Lung (tissue), 12 donors: ENCODE results near the gene STMN1. TPM values are rescaled to one million over a fixed set of nuclear protein-coding genes. Genes with fewer than 3 reads are reported as not detected.

ENCODE experiments used
- ATAC-seq: fragments of 200-7000 bp; cut with Tn5 transposase; one replicate; pipeline ENCODE4 v1.9.1; 2020; ENCODE audit warnings: moderate number of reproducible peaks; ENCODE audit not compliant: insufficient read depth, low FRiP score
- DNase-seq, 3 donors: peaks; one replicate each; pipeline ENCODE4 v3.0.0-alpha.2; 2013 to 2017
- H3K27ac ChIP-seq, 2 donors: one replicate each; pipeline ENCODE4 v1.5.1; 2013; ENCODE audit warnings: mild to moderate bottlenecking in 2 of 2, moderate library complexity in 2 of 2, control low read depth in 1 of 2, inconsistent platforms in 1 of 2, low read depth in 1 of 2, low read length in 1 of 2
- H3K27me3 ChIP-seq, 3 donors: one replicate each; pipeline ENCODE4 v1.5.1; 2013; ENCODE audit warnings: low read length in 2 of 3; ENCODE audit not compliant: control insufficient read depth in 3 of 3, insufficient read depth in 3 of 3
- H3K36me3 ChIP-seq, 4 donors: one replicate each; pipeline ENCODE4 v1.5.1; 2013; ENCODE audit warnings: low read length in 4 of 4, mild to moderate bottlenecking in 1 of 4, moderate library complexity in 1 of 4; ENCODE audit not compliant: control insufficient read depth in 4 of 4, insufficient read depth in 4 of 4
- H3K4me1 ChIP-seq, 5 donors: one replicate each; pipeline ENCODE4 v1.5.1; 2013; ENCODE audit warnings: low read length in 5 of 5, mild to moderate bottlenecking in 2 of 5, moderate library complexity in 1 of 5; ENCODE audit not compliant: control insufficient read depth in 5 of 5, insufficient read depth in 5 of 5
- H3K4me3 ChIP-seq: one replicate; pipeline ENCODE4 v1.5.1; 2013; ENCODE audit warnings: mild to moderate bottlenecking, control low read depth, moderate library complexity
- H3K9ac ChIP-seq, 2 donors: one replicate each; pipeline ENCODE4 v1.5.1; 2013; ENCODE audit warnings: low read length in 2 of 2, control low read depth in 1 of 2; ENCODE audit not compliant: insufficient read depth in 1 of 2
- H3K9me3 ChIP-seq, 4 donors: one replicate each; pipeline ENCODE4 v1.5.1; 2013; ENCODE audit warnings: low read length in 3 of 4, mild to moderate bottlenecking in 1 of 4, moderate library complexity in 1 of 4; ENCODE audit not compliant: control insufficient read depth in 4 of 4, insufficient read depth in 3 of 4
- WGBS, 2 donors: extraction: QIAGEN DNeasy Blood & Tissue Kit; methylation state at CpG; one replicate each; pipeline ENCODE4 v1.1.7; 2013; 5-methylcytosine and 5-hydroxymethylcytosine counted together
- polyA plus RNA-seq, 2 donors: library from polyadenylated mRNA; stranded (reverse); fragments of 200-250 nt; gene quantifications; one replicate each; pipeline ENCODE4 v1.2.1, GENCODE V29; 2013
- total RNA-seq, 2 donors: library from RNA; depleted of rRNA in 1 of 2; stranded (reverse); fragments of >200 nt in 1 of 2; gene quantifications; one replicate each; pipeline ENCODE4 v1.2.1, GENCODE V29; 2014 to 2021
- TF ChIP-seq, protein P1 (sequence below): IDR thresholded peaks from 2 replicates; pipeline ENCODE4 v1.5.1; 2012; ENCODE audit warnings: mild to moderate bottlenecking; ENCODE audit errors: control extremely low read depth, extremely low read depth
- donor health status: control.
- donor health status: control.
- donor health status: Bipolar disorder and iron deficiency.
- donor health status: healthy.
- donor health status: DM: yes; HTN: yes; CAD: no.

Gene STMN1
- total and polyA plus RNA-seq, 4 donors: 18.5 to 118 (median 51.3) TPM

DNA sequence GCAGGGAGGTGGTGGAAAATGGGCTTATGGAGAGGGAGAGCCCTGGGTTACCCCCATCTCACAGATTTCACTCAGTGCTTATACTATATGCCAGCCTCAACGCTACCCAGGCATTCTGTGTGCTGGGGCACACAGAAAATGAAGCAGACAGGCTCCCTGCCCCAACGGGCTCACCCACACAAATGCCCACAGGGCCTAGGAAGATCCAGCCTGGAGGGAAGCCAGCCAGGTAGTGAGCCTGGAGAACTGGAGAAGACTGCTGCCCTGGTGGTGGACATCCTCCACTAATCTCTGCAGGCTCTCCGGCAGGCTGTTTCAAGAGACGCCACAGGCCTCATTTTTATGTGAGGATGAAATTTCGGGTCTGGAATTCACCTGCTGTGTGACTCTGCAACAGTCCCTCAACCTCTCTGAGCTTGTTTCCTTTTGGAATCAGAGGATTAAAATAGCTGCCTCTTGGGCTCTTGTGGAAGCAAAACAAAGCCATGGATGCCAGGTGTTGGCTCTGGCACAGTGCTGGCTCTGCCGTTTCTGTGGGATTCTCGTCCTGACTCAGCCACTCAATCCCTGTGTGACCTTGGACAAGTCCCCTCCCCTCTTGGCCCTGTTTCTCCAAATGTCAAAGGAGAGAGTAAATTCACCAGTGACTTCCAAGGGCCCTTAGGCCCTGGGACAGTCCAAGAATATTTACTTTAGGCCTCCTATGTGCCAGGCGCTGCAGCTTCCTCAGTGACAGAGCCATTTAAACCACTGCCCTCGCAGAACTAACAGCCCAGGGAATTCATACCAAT, 34.3 kb downstream of the STMN1 start:
- Histone ChIP-seq H3K4me3 (no peak overlapping the region), H3K9ac (no peak overlapping the region), H3K27me3 (no peaks in the 10 kb centered on the region), H3K36me3 (peaks cover 0 to 5% (median 1%) of the 10 kb centered on the region in 4 donors), H3K9me3 (no peaks in the 10 kb centered on the region), H3K27ac (peak overlapping the region in 1 of 2 donors; percentile 20), H3K4me1 (peaks cover 0 to 27% (median 9%) of the 10 kb centered on the region in 5 donors)
- no peak for ATAC-seq
- 67 to 77% methylated on average over 9 of the region's 9 CpGs for WGBS, 2 donors
- TF ChIP-seq, protein P1, sequence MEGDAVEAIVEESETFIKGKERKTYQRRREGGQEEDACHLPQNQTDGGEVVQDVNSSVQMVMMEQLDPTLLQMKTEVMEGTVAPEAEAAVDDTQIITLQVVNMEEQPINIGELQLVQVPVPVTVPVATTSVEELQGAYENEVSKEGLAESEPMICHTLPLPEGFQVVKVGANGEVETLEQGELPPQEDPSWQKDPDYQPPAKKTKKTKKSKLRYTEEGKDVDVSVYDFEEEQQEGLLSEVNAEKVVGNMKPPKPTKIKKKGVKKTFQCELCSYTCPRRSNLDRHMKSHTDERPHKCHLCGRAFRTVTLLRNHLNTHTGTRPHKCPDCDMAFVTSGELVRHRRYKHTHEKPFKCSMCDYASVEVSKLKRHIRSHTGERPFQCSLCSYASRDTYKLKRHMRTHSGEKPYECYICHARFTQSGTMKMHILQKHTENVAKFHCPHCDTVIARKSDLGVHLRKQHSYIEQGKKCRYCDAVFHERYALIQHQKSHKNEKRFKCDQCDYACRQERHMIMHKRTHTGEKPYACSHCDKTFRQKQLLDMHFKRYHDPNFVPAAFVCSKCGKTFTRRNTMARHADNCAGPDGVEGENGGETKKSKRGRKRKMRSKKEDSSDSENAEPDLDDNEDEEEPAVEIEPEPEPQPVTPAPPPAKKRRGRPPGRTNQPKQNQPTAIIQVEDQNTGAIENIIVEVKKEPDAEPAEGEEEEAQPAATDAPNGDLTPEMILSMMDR: no peak
- DNase-seq: no peak

DNA sequence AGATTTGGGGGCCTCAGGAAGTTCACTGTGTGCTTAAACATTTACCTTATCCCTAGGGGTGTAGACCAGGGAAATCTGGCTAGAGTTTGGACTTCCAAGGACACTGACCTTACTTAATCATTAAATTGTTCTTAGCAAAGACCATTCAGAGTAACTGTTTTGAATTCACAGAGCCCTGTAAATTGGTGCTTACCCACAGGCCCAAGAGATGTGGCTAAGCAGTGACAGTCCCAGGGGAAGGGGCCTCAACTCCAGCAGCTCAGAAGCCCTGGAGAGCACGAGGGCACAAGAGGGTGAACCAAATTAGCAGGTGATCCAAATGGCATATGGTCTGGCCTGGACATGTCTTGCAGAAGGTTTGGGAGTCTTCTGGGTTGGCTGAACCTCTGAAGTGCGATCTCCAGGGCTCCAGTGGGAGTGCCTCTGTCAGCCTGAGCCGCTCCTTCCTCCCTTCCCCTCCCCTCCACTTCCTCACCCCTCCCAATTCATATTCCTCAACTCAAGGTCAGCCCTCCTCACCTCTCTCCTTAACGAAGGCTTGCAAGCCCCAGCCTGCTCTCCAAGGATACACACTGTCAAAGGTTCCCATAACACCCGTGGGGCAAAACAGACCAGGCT, 35.0 kb downstream of the STMN1 start:
- Histone ChIP-seq H3K9me3 (no peaks in the 10 kb centered on the region), H3K9ac (no peak overlapping the region), H3K27me3 (no peaks in the 10 kb centered on the region), H3K36me3 (peaks cover 0 to 5% (median 1%) of the 10 kb centered on the region in 4 donors), H3K4me3 (no peak overlapping the region), H3K4me1 (peaks cover 0 to 25% (median 9%) of the 10 kb centered on the region in 5 donors), H3K27ac (no peak overlapping the region)
- ATAC-seq (no peak), DNase-seq (peak in 1 of 3 donors; percentile 53)
- TF ChIP-seq, protein P1: no peak
- WGBS, 2 donors: 14 to 25% methylated on average over 5 of the region's 5 CpGs

DNA sequence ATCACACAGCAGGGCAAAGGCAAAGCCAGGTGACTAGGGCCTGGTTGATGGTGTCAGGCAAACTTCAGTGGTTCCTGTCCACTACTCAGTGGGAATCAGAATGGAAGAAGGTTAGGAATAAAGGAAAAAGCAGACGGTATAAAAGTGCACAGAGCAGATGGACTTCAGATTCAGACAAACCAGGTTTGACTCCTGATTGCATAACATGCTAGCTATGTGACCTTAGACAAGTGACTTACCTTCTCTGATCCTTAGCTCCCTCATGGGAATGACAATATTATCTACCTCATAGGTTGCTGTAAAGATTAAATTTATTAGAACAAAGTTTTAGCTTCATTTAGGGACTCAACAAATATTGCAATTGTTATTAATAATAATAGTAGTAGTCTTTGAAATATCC, 35.6 kb downstream of the STMN1 start:
- H3K9ac ChIP-seq: no peak overlapping the region
- H3K36me3 ChIP-seq: peaks cover 0 to 5% (median 1%) of the 10 kb centered on the region in 4 donors
- no peaks in the 10 kb centered on the region for H3K27me3 ChIP-seq
- WGBS, 2 donors: 89 to 91% methylated on average over 1 of the region's 1 CpG
- no peak for ATAC-seq
- no peak overlapping the region for H3K4me3 ChIP-seq
- no peak overlapping the region for H3K27ac ChIP-seq
- TF ChIP-seq, protein P1: no peak
- H3K4me1 ChIP-seq: peaks cover 0 to 21% (median 9%) of the 10 kb centered on the region in 5 donors
- DNase-seq: no peak
- no peaks in the 10 kb centered on the region for H3K9me3 ChIP-seq
